ENCODE results near the gene HSD11B1L. TPM values are rescaled to one million over a fixed set of nuclear protein-coding genes. Genes with fewer than 3 reads are reported as not detected.

The HSD11B1L gene
- total RNA-seq, 2 donors from 2014 or later: 1.8 to 3.6 TPM

- peaks cover 33% of the 10 kb centered on the region for H3K36me3 Mint-ChIP-seq
- no peaks in the 10 kb centered on the region for H3K27me3 Mint-ChIP-seq
- H3K4me1 Mint-ChIP-seq (ENCODE audit: low read depth in 2 of 2): peaks cover 0 to 12% of the 10 kb centered on the region in 2 donors
- H3K27ac Mint-ChIP-seq: no peak overlapping the region
- no peaks in the 10 kb centered on the region for H3K9me3 Mint-ChIP-seq
- no peak for ATAC-seq
- no peak overlapping the region for H3K4me3 Mint-ChIP-seq
- DNase-seq (ENCODE audit: low spot score): no peak
Measured at GRCh38 chr19:5651361-5651760, 29.5 kb upstream of the HSD11B1L start.

GRCh38 chr19:5652261-5652660 lies 28.6 kb upstream of the HSD11B1L start:
- Mint-ChIP-seq H3K27me3 (no peaks in the 10 kb centered on the region), H3K4me1 (ENCODE audit: low read depth in 2 of 2) (peaks cover 0 to 3% of the 10 kb centered on the region in 2 donors), H3K4me3 (no peak overlapping the region), H3K36me3 (peaks cover 24% of the 10 kb centered on the region), H3K9me3 (no peaks in the 10 kb centered on the region), H3K27ac (no peak overlapping the region)
- ATAC-seq: no peak
- DNase-seq (ENCODE audit: low spot score): no peak

- H3K4me1 Mint-ChIP-seq (ENCODE audit: low read depth in 2 of 2): no peaks in the 10 kb centered on the region
- H3K9me3 Mint-ChIP-seq: no peaks in the 10 kb centered on the region
- H3K27ac Mint-ChIP-seq: no peak overlapping the region
- no peak overlapping the region for H3K4me3 Mint-ChIP-seq
- ATAC-seq: no peak
- peaks cover 18% of the 10 kb centered on the region for H3K36me3 Mint-ChIP-seq
- DNase-seq (ENCODE audit: low spot score): no peak
- no peaks in the 10 kb centered on the region for H3K27me3 Mint-ChIP-seq
Measured at GRCh38 chr19:5654931-5655330, 25.9 kb upstream of the HSD11B1L start.

- Mint-ChIP-seq H3K36me3 (peaks cover 15% of the 10 kb centered on the region), H3K9me3 (no peaks in the 10 kb centered on the region), H3K27me3 (no peaks in the 10 kb centered on the region), H3K4me3 (no peak overlapping the region), H3K4me1 (ENCODE audit: low read depth in 2 of 2) (no peaks in the 10 kb centered on the region), H3K27ac (no peak overlapping the region)
- ATAC-seq (no peak), DNase-seq (ENCODE audit: low spot score) (no peak)
Measured at GRCh38 chr19:5655412-5655811, 25.4 kb upstream of the HSD11B1L start.

- Mint-ChIP-seq H3K27me3 (no peaks in the 10 kb centered on the region), H3K4me3 (no peak overlapping the region), H3K4me1 (ENCODE audit: low read depth in 2 of 2) (peaks cover 0 to 6% of the 10 kb centered on the region in 2 donors), H3K27ac (no peak overlapping the region), H3K36me3 (peaks cover 10% of the 10 kb centered on the region), H3K9me3 (no peaks in the 10 kb centered on the region)
- DNase-seq (ENCODE audit: low spot score) (no peak), ATAC-seq (peak in 1 of 2 donors; percentile 49)
Measured at GRCh38 chr19:5661483-5661882, 19.3 kb upstream of the HSD11B1L start.

GRCh38 chr19:5663904-5664303 lies 16.9 kb upstream of the HSD11B1L start:
- peaks cover 5% of the 10 kb centered on the region for H3K36me3 Mint-ChIP-seq
- H3K9me3 Mint-ChIP-seq: no peaks in the 10 kb centered on the region
- no peak overlapping the region for H3K27ac Mint-ChIP-seq
- DNase-seq (ENCODE audit: low spot score) (peak; percentile 51), ATAC-seq (no peak)
- H3K4me3 Mint-ChIP-seq: no peak overlapping the region
- no peaks in the 10 kb centered on the region for H3K27me3 Mint-ChIP-seq
- peaks cover 0 to 6% of the 10 kb centered on the region in 2 donors for H3K4me1 Mint-ChIP-seq (ENCODE audit: low read depth in 2 of 2)

- DNase-seq (ENCODE audit: low spot score) (peak; percentile 6), ATAC-seq (no peak)
- Mint-ChIP-seq H3K36me3 (peaks cover 5% of the 10 kb centered on the region), H3K27ac (no peak overlapping the region), H3K9me3 (no peaks in the 10 kb centered on the region), H3K27me3 (no peaks in the 10 kb centered on the region), H3K4me1 (ENCODE audit: low read depth in 2 of 2) (peaks cover 0 to 6% of the 10 kb centered on the region in 2 donors), H3K4me3 (no peak overlapping the region)
Measured at GRCh38 chr19:5664515-5664914, 16.3 kb upstream of the HSD11B1L start.

- ATAC-seq (no peak), DNase-seq (ENCODE audit: low spot score) (no peak)
- Mint-ChIP-seq H3K4me1 (ENCODE audit: low read depth in 2 of 2) (peaks cover 0 to 6% of the 10 kb centered on the region in 2 donors), H3K27ac (peak overlapping the region in 1 of 2 donors; percentile 43), H3K9me3 (no peaks in the 10 kb centered on the region), H3K27me3 (no peaks in the 10 kb centered on the region), H3K36me3 (peaks cover 5% of the 10 kb centered on the region), H3K4me3 (no peak overlapping the region)
Measured at GRCh38 chr19:5665781-5666513, 14.9 kb upstream of the HSD11B1L start.

GRCh38 chr19:5666921-5667610 lies 13.8 kb upstream of the HSD11B1L start:
- no peaks in the 10 kb centered on the region for H3K9me3 Mint-ChIP-seq

GRCh38 chr19:5667751-5668271 lies 13.0 kb upstream of the HSD11B1L start:
- Mint-ChIP-seq H3K27ac (no peak overlapping the region), H3K27me3 (no peaks in the 10 kb centered on the region), H3K36me3 (peaks cover 5% of the 10 kb centered on the region), H3K4me1 (ENCODE audit: low read depth in 2 of 2) (peaks cover 0 to 6% of the 10 kb centered on the region in 2 donors), H3K9me3 (no peaks in the 10 kb centered on the region), H3K4me3 (no peak overlapping the region)
- no peak for ATAC-seq
- no peak for DNase-seq (ENCODE audit: low spot score)

More at GRCh38 chr19:5666921-5667610, 13.8 kb upstream of the HSD11B1L start:
- H3K4me3 Mint-ChIP-seq: no peak overlapping the region
- no peaks in the 10 kb centered on the region for H3K27me3 Mint-ChIP-seq
- peaks cover 5% of the 10 kb centered on the region for H3K36me3 Mint-ChIP-seq
- H3K27ac Mint-ChIP-seq: no peak overlapping the region
- no peak for ATAC-seq
- DNase-seq (ENCODE audit: low spot score): no peak
- peaks cover 0 to 6% of the 10 kb centered on the region in 2 donors for H3K4me1 Mint-ChIP-seq (ENCODE audit: low read depth in 2 of 2)

- ATAC-seq (no peak), DNase-seq (ENCODE audit: low spot score) (no peak)
- no peak overlapping the region for H3K4me3 Mint-ChIP-seq
- H3K36me3 Mint-ChIP-seq: peaks cover 5% of the 10 kb centered on the region
- no peaks in the 10 kb centered on the region for H3K9me3 Mint-ChIP-seq
- no peak overlapping the region for H3K27ac Mint-ChIP-seq
- H3K27me3 Mint-ChIP-seq: no peaks in the 10 kb centered on the region
- H3K4me1 Mint-ChIP-seq (ENCODE audit: low read depth in 2 of 2): peaks cover 0 to 6% of the 10 kb centered on the region in 2 donors
Measured at GRCh38 chr19:5669212-5669611, 11.6 kb upstream of the HSD11B1L start.

GRCh38 chr19:5671600-5671999 lies 9.2 kb upstream of the HSD11B1L start:
- no peaks in the 10 kb centered on the region for H3K27me3 Mint-ChIP-seq
- H3K4me1 Mint-ChIP-seq (ENCODE audit: low read depth in 2 of 2): peaks cover 0 to 3% of the 10 kb centered on the region in 2 donors
- DNase-seq (ENCODE audit: low spot score) (no peak), ATAC-seq (no peak)
- no peak overlapping the region for H3K27ac Mint-ChIP-seq
- H3K9me3 Mint-ChIP-seq: no peaks in the 10 kb centered on the region
- H3K36me3 Mint-ChIP-seq: no peaks in the 10 kb centered on the region
- no peak overlapping the region for H3K4me3 Mint-ChIP-seq

- Mint-ChIP-seq H3K27ac (no peak overlapping the region), H3K4me3 (no peak overlapping the region)
- no peak for DNase-seq (ENCODE audit: low spot score)
Measured at GRCh38 chr19:5672708-5673459, 7.9 kb upstream of the HSD11B1L start.

More at GRCh38 chr19:5672708-5673459, 7.9 kb upstream of the HSD11B1L start:
- H3K4me1 Mint-ChIP-seq (ENCODE audit: low read depth in 2 of 2): peaks cover 0 to 3% of the 10 kb centered on the region in 2 donors
- H3K36me3 Mint-ChIP-seq: no peaks in the 10 kb centered on the region
- no peaks in the 10 kb centered on the region for H3K27me3 Mint-ChIP-seq
- no peak for ATAC-seq
- no peaks in the 10 kb centered on the region for H3K9me3 Mint-ChIP-seq
